ENCODE measurements around the gene SMURF1.

Gene SMURF1

DNA sequence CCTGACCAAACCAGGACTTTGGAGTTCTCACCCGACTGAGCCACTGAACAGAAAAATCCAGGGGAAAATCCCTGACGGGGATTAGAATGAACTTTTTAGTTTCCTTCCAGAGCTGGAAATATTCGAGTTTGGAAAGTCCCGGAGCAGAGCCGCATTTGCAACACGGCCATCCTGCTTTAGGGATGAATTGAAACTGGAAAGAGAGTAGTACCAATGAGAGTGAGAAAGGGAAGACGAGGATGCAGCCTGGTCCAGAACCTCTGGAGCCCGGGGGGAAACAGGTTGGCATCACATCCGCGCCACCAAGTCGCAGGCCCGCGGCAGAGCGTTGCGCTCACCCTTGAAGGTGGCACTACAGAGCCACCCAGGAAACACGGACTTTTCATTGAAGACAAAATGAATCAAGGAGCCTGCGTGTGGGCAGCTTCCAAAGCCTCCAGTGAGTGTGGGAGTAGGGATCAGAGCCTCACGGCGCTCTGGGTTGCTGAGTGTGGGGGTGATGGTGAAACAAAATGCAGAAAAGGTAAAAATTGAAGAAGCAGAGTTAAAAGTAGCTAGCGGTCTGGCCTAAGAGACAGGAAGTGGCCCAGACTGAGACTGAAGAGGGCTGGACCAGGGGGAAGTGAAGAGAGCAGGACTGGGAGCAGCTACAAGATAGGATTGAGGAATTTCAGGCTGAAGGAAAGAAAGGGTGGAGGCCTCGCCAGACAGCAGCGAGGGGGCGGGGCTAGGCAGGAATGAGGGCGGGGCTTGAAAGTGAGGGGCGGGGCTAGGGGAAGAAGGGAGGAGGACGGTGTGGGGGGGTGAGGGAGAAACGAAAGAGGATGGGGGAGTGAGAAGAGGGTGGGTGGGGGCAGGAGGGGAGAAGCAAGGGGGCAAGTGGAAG, 1.8 kb downstream of the SMURF1 start:
- peak; percentile 63 for DNase-seq (ENCODE audit: low read depth)

DNA sequence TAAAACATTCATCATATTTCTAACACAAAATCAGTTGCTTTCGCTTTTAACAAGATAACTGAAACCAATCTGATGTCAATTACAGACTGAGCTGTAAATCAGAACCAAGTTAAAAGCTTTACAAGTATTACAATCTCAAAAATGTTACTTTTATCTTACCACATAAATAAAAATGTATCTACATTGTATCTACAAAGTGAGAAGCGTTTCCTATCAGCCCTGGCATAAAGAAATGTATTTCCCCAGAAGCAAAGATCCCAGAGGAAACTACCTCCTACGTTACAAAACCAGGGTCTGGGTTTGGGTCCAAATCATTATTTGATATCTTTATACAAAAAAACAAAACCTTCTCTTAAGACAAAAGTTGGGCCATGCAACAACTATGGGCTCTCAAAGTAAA, 2.6 kb downstream of the SMURF1 start:
- DNase-seq (ENCODE audit: low read depth): no peak

- DNase-seq (ENCODE audit: low read depth): no peak
Measured at GRCh38 chr7:99140813-99141212, 3.1 kb downstream of the SMURF1 start.

DNA sequence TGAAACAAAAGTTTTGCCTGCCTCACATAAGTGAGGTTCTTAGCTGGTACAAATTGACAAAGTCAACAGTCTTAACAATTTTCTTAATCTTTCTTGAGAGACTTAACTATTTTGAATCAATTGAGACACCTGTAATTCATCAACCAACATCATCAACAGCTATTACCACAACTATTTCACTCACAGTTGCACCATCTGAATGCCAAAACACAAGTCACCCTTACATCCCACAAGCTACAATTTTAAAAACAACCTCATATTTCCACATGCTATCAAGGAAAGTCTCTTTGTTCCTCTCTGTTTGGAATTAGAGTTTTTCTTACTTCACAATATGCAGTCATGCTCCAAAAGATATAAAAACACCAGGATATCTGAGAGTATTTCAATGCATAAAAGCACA, 4.9 kb downstream of the SMURF1 start:
- DNase-seq (ENCODE audit: low read depth): no peak

GRCh38 chr7:99137411-99138180, 6.3 kb downstream of the SMURF1 start:
- no peak for DNase-seq (ENCODE audit: low read depth)

DNA sequence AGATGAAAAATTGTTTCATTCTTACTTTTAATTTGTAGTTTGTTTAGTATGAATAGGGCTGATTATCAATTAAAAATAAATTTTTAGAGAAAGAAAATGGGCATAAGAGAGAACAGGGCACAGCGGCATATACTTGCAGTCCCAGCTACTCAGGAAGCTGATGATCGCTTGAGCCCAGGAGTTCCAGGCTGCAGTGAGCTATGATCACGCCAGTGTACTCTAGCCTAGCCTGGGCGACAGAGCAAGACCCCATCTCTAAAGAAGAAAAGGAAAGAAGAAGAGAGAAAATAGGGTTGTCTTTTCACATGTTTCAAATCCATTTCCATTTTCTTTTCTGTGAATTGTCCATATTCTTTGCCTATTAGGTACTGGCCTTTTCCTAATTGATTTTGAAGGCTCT, 8.0 kb downstream of the SMURF1 start:
- no peak for DNase-seq (ENCODE audit: low read depth)

DNA sequence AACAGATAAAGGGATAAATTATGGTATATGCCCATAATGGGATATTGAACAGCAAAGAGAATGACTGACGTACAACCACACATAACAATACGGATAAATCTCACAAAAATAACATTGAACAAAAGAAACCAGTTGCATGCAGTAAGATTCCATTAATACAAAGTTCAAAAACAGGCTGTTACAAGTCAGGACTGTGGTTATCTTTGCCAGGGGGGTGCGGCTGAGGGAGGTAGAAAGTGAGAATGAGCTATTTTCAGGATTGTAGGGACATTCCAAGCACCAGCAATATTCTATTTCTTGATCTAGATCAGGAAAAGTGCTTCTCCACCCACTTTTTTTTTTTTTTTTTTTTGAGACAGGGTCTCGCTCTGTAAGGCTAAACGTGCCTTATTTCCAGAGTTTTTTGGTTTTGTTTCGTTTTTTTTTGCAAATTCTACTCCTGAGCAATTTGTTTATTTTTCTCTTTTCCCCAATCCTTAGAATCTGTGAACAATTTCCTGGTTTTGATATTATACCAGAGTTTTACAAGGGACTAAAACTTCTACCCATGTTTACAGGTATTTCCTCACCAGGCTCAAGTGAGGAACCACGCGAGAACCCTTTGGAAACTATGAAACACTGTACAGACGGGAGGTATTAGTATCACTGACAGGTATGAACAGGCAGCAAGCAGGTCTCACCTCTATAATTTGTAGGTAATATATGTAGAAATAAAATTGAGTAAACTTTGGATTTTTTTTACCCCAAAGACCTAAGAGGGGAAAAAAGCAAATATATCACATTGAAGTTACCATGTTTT, 9.9 kb downstream of the SMURF1 start:
- no peak for DNase-seq (ENCODE audit: low read depth)

DNA sequence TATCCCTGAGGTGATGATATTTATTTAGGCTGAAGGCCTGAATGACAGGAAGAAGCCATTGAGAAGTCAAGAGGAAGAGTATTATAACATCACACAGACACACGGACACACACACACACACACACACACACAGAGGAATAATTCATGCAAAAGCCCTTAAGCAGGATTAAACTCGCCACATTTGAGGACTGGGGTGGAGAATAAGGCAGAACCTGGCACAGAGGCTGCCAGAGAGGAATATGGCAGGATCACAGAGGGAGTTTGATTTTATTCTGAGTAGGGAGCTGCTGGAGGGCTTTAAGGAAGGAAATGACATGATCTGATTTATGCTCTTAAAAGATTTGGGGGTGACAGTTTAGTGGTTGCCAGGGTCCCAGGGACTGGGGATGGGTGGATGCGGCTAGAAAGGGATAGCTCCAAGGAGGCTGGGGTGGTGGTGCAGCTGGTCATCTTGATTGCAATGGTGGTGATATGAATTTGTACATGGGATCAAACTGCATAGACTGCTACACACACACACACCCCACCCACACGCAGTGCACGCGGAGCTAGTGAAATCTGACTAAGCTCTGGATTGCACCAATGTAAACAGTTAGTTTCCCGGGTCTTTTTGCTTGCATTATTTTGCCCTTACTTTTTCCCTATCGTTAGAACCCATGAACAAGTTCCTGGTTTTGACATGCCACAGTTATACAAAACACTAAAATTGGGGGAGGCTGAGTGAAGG, 11.2 kb downstream of the SMURF1 start:
- DNase-seq (ENCODE audit: low read depth): no peak

DNA sequence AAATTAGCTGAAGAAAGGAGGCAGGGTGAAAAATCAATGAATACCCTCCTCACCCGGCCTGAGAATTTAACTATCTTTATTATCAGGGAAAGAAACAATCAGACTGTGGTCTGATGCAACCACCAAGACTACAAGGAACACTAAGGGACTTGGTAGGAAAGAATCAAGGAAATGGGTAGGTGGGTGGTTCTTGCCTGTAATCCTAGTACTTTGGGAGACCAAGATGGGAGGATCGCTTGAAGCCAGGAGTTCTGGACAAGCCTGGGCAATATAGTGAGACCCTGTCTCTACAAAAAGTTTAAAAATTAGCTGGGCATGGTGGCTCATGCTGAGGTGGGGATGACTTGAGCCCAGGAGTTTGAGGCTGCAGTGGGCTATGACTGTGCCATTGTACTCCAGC, 12.6 kb downstream of the SMURF1 start:
- no peak for DNase-seq (ENCODE audit: low read depth)

DNA sequence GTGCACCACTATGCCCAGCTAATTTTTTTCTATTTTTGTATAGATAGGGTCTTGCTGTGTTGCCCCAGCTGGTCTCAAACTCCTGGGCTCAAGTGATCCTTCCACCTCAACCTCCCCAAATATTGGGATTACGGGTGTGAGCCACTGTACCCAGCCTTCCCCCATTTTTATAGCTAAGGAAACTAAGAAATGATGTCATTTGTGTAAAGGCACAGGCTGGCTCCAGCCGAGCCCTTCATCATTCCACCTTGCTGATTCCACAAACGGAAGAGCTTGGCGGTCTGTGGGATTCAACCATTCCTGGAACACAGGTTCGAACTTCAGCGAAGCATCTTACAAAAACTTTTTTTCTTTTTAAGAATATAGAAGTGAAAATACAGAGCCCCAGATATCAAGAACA, 14.4 kb downstream of the SMURF1 start:
- DNase-seq (ENCODE audit: low read depth): no peak

DNA sequence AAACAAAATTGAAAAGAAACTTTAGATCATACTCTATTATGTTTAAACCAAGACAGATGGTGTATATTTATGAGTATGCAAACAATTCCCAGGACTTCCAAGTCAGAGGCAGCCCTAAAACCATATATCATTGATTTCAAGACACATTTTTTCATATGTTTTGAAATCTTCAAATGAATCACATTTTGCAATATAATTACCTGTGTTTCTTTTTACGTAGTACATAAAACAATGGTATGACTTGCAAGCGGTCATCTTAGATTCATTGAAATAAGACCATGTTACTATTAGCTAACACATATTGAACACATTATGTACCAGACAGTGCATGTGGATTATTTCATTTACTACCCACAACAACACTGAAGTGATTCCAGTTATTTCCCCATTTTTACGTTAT, 14.9 kb downstream of the SMURF1 start:
- no peak for DNase-seq (ENCODE audit: low read depth)

- no peak for DNase-seq (ENCODE audit: low read depth)
Measured at GRCh38 chr7:99128076-99128950, 15.6 kb downstream of the SMURF1 start.

DNA sequence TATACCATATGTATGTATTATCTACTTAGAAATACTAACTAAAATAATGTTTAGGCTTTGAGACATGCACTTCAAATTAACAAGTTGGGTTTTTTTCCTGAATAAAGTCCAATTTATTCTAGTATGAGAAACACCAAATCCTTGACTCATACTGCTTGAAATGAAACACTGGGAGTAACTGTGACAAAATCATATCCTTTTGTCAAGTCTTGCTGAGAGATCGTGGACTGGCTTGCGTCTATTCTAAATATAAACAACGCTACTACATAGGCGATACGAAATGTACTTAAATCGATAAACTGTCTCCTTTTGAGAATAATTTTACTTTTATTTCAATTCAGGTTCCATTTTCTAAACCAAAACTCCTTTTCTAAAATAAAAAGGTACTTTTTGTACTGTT, 16.3 kb downstream of the SMURF1 start:
- DNase-seq (ENCODE audit: low read depth): no peak

GRCh38 chr7:99126921-99127553, 16.9 kb downstream of the SMURF1 start:
- DNase-seq (ENCODE audit: low read depth): no peak

- no peak for DNase-seq (ENCODE audit: low read depth)
Measured at GRCh38 chr7:99125505-99125865, 18.4 kb downstream of the SMURF1 start.

GRCh38 chr7:99124751-99125504, 19.0 kb downstream of the SMURF1 start:
- DNase-seq (ENCODE audit: low read depth): no peak

DNA sequence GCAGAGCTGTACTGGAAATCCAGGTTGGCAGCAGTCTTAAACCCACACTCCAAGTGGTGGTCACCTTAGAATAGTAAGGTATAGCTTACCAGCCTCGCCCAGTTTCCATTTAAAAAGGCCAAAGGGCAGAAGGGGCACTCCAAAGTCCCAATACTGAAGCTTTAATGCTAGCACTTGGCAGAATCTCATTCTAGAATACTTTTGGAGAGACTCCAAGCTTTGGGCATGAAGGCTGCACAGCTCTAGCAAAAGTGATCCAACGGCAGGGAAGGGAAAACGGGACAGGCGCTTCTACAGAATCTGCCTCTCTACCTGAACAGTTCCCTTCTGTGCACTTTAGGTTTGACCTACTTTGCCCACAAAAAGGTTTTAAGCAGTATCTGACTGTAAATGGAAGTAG, 19.7 kb downstream of the SMURF1 start:
- no peak for DNase-seq (ENCODE audit: low read depth)

DNA sequence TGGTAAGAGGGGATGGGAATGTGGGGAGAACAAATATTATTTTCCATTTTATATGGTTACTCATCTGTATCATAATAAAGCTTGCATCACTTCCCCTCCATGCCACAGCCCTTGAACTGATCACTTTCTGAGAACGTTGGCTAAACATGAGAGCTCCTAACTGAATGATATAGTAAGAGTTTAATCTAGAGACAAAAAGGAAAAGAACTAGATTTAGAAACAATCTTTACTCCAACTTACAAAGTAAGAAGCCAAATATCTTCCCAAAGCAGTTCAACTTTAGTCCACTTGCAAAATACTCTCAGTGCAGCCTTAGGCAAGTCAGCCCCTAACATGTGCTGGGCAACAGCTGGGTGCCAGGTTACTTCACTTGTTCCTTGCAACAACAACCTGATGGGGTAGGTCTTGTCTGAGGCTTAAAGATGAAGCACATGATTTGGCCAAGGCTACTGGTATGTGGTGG, 20.3 kb downstream of the SMURF1 start:
- DNase-seq (ENCODE audit: low read depth): no peak

GRCh38 chr7:99122762-99123161, 21.1 kb downstream of the SMURF1 start:
- DNase-seq (ENCODE audit: low read depth): no peak

Data from stimulated activated CD4-positive, alpha-beta T cell treated with anti-CD3 and anti-CD28 coated beads, Interleukin-2, amount 100 ng/mL, for 4 hours (primary cell).